A673 (cell line): ENCODE measurements around the gene CNDP1. TPM values are rescaled to one million over a fixed set of nuclear protein-coding genes. Genes with fewer than 3 reads are reported as not detected.

Source experiments
- BruUV-seq: library from RNA; stranded (reverse); fragments of 400-500 nt; replicated peaks from 2 replicates; lab custom pipeline; 2021; lab: Mats Ljungman, UMichigan
- CTCF ChIA-PET: fragments of 300-600 bp; sonication (Branson Sonifier 250); formaldehyde crosslinking; loops from one replicate; lab custom pipeline; 2022; ENCODE audit warnings: antibody characterized with exemption; lab: Charles Lee
- POLR2A ChIA-PET: fragments of 300-600 bp; sonication (Branson Sonifier 250); formaldehyde crosslinking; loops from one replicate; lab custom pipeline; 2022; ENCODE audit warnings: antibody characterized with exemption; ENCODE audit not compliant: low non-redundant PET; lab: Charles Lee
- DNase-seq: peaks from one replicate; pipeline ENCODE4 v3.0.0-alpha.2; 2015; ENCODE audit warnings: low spot score
- H3K27ac ChIP-seq: fragments of 200-600 bp; sonication (generic); 2 replicates; pipeline ENCODE4 v1.5.1; 2016; ENCODE audit warnings: mixed run types, low read depth, mild to moderate bottlenecking, mixed read lengths, antibody characterized with exemption, low read length; ENCODE audit not compliant: poor library complexity, severe bottlenecking
- H3K27me3 ChIP-seq: fragments of 200-600 bp; sonication (generic); replicated peaks from 2 replicates; pipeline ENCODE4 v1.6.1; 2017; ENCODE audit warnings: mixed run types, low read depth, mild to moderate bottlenecking, mixed read lengths, antibody characterized with exemption, low read length; ENCODE audit not compliant: insufficient read depth, poor library complexity
- H3K36me3 ChIP-seq: fragments of 200-600 bp; sonication (generic); 2 replicates; pipeline ENCODE4 v1.6.1; 2016; ENCODE audit warnings: mixed run types, mild to moderate bottlenecking, mixed read lengths, antibody characterized with exemption, low read length; ENCODE audit not compliant: insufficient read depth, poor library complexity, severe bottlenecking
- H3K4me1 ChIP-seq: fragments of 200-600 bp; sonication (generic); 2 replicates; pipeline ENCODE4 v1.6.1; 2017; ENCODE audit warnings: mixed run types, mild to moderate bottlenecking, mixed read lengths, antibody characterized with exemption, low read length; ENCODE audit not compliant: insufficient read depth, poor library complexity, severe bottlenecking
- H3K4me3 ChIP-seq: fragments of 200-600 bp; sonication (generic); 2 replicates; pipeline ENCODE4 v1.5.1; 2016; ENCODE audit warnings: low read depth, mixed run types, mild to moderate bottlenecking, mixed read lengths, low read length; ENCODE audit not compliant: poor library complexity, severe bottlenecking
- H3K9me3 ChIP-seq: fragments of 200-600 bp; sonication (generic); 2 replicates; pipeline ENCODE4 v1.6.1; 2016; ENCODE audit warnings: mixed run types, low read depth, mild to moderate bottlenecking, mixed read lengths, antibody characterized with exemption, low read length; ENCODE audit not compliant: poor library complexity, severe bottlenecking
- CTCF ChIP-seq: fragments of 300-800, 200-600 bp; sonication (generic); conservative IDR thresholded peaks from 2 replicates; pipeline ENCODE4 v1.5.1; 2017; ENCODE audit warnings: low read depth, mild to moderate bottlenecking, antibody characterized with exemption, low read length, moderate library complexity, mixed read lengths
- EZH2 ChIP-seq: fragments of 200-600 bp; sonication (generic); IDR thresholded peaks from 2 replicates; pipeline ENCODE4 v1.6.1; 2017; ENCODE audit warnings: borderline replicate concordance, low read depth, mild to moderate bottlenecking, mixed read lengths, antibody characterized with exemption, low read length; ENCODE audit not compliant: poor library complexity, severe bottlenecking
- intact Hi-C: fragments of 100-400 bp; cut with micrococcal nuclease; formaldehyde crosslinking; loops from one replicate; pipeline ENCODE4 v1.10.0; 2022; ENCODE audit not compliant: unreplicated experiment
- total RNA-seq: library from RNA; stranded (reverse); gene quantifications from 2 replicates; pipeline ENCODE4 v1.2.3, GENCODE V29; 2021

The CNDP1 gene
- total RNA-seq, 1 experiment from 2014 or later: not detected

- TF ChIP-seq CTCF: no peak
- no peak for TF ChIP-seq EZH2
- no TSS peak for BruUV-seq
- CTCF ChIA-PET: no interaction called here
Observed at GRCh38 chr18:74610051-74610615, 75.8 kb downstream of the CNDP1 start.

GRCh38 chr18:74610860-74611259, 76.6 kb downstream of the CNDP1 start:
- Histone ChIP-seq H3K36me3 (no peaks in the 10 kb centered on the region), H3K4me3 (no peak overlapping the region), H3K27ac (no peak overlapping the region), H3K9me3 (no peaks in the 10 kb centered on the region), H3K27me3 (no peaks in the 10 kb centered on the region), H3K4me1 (no peaks in the 10 kb centered on the region)
- ChIA-PET POLR2A (no interaction called here), CTCF (no interaction called here)
- intact Hi-C loops: no loop called here
- TF ChIP-seq EZH2: no peak
- no peak for TF ChIP-seq CTCF
- BruUV-seq: no TSS peak
- peak; percentile 31 for DNase-seq

More at GRCh38 chr18:74610051-74610615, 75.8 kb downstream of the CNDP1 start:
- Histone ChIP-seq H3K4me1 (no peaks in the 10 kb centered on the region), H3K27ac (no peak overlapping the region), H3K27me3 (no peaks in the 10 kb centered on the region), H3K36me3 (no peaks in the 10 kb centered on the region), H3K9me3 (no peaks in the 10 kb centered on the region), H3K4me3 (no peak overlapping the region)
- intact Hi-C loops: no loop called here
- POLR2A ChIA-PET: no interaction called here
- DNase-seq: no peak

- H3K27me3 ChIP-seq: no peaks in the 10 kb centered on the region
- intact Hi-C loops: no loop called here
- ChIA-PET POLR2A (no interaction called here), CTCF (no interaction called here)
- H3K9me3 ChIP-seq: no peaks in the 10 kb centered on the region
- no peak for TF ChIP-seq EZH2
- no peak for TF ChIP-seq CTCF
- H3K27ac ChIP-seq: no peak overlapping the region
- no peaks in the 10 kb centered on the region for H3K36me3 ChIP-seq
- no peaks in the 10 kb centered on the region for H3K4me1 ChIP-seq
- DNase-seq: no peak
- no peak overlapping the region for H3K4me3 ChIP-seq
- no TSS peak for BruUV-seq
Observed at GRCh38 chr18:74611765-74612164, 77.5 kb downstream of the CNDP1 start.
